Mammary epithelial cell (primary cell): ENCODE measurements around the gene USH2A.

Experiments
- EZH2 ChIP-seq: IDR thresholded peaks from 2 replicates; pipeline ENCODE4 v1.6.1; 2012; ENCODE audit warnings: low read length, inconsistent platforms, borderline replicate concordance
- TF ChIP-seq, protein P1 (sequence below), 2 donors: IDR thresholded peaks in 1 of 2; conservative IDR thresholded peaks in 1 of 2; 2 replicates each; pipeline ENCODE4 v1.5.1; 2011 to 2012; ENCODE audit warnings: inconsistent platforms in 2 of 2, low read length in 2 of 2, mild to moderate bottlenecking in 2 of 2, control low read depth in 1 of 2, low read depth in 1 of 2; ENCODE audit not compliant: insufficient read depth in 1 of 2; ENCODE audit errors: extremely low read depth in 1 of 2

DNA sequence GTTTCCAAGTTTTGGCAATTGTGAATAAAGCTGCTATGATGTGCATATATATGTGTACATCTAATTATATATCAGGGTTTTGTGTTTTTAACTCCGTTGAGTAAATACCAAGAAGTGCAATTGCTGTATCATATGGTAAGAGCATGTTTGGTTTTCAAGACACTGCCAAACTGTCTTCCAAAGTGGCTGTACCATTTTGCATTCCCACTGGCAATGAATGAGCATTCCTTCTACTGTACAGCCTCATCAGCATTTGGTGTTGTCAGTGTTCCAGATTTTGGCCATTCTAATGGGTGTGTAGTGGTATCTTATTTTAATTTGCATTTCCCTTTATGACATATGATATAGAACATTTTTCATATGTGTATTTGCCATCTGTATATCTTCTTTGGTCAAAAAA lies 246.3 kb downstream of the USH2A start:
- TF ChIP-seq EZH2: no peak
- TF ChIP-seq, protein P1, sequence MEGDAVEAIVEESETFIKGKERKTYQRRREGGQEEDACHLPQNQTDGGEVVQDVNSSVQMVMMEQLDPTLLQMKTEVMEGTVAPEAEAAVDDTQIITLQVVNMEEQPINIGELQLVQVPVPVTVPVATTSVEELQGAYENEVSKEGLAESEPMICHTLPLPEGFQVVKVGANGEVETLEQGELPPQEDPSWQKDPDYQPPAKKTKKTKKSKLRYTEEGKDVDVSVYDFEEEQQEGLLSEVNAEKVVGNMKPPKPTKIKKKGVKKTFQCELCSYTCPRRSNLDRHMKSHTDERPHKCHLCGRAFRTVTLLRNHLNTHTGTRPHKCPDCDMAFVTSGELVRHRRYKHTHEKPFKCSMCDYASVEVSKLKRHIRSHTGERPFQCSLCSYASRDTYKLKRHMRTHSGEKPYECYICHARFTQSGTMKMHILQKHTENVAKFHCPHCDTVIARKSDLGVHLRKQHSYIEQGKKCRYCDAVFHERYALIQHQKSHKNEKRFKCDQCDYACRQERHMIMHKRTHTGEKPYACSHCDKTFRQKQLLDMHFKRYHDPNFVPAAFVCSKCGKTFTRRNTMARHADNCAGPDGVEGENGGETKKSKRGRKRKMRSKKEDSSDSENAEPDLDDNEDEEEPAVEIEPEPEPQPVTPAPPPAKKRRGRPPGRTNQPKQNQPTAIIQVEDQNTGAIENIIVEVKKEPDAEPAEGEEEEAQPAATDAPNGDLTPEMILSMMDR (conservative IDR thresholded peaks at IDR 0.05 in 1 of 2, IDR thresholded peaks at IDR 0.05 in 1 of 2; ENCODE audit: extremely low read depth in 1 of 2, insufficient read depth in 1 of 2, low read depth in 1 of 2, low read length in 2 of 2): no peak
